Prostate gland (tissue), 2 donors: ENCODE data around the gene PLEKHH2.

ENCODE experiments used
- POLR2A ChIP-seq: fragments of 450-650 bp; IDR thresholded peaks from one replicate; pipeline ENCODE4 v1.6.1; 2016; ENCODE audit warnings: antibody characterized with exemption, mild to moderate bottlenecking
- POLR2AphosphoS5 ChIP-seq: sonication (generic); formaldehyde crosslinking; IDR thresholded peaks from one replicate; pipeline ENCODE4 v1.6.1; 2017; ENCODE audit warnings: antibody characterized with exemption
- TF ChIP-seq, protein P1 (sequence below), 4 experiments: fragments of 200-600 bp in 2 of 4; fragments of 450-650 bp in 2 of 4; sonication (generic) in 2 of 4; IDR thresholded peaks; 1 replicate in 3 of 4; 2 replicates in 1 of 4; pipeline ENCODE4 v1.5.1; 2016 to 2019; ENCODE audit warnings: antibody characterized with exemption in 4 of 4, mild to moderate bottlenecking in 2 of 4, moderate library complexity in 2 of 4

DNA sequence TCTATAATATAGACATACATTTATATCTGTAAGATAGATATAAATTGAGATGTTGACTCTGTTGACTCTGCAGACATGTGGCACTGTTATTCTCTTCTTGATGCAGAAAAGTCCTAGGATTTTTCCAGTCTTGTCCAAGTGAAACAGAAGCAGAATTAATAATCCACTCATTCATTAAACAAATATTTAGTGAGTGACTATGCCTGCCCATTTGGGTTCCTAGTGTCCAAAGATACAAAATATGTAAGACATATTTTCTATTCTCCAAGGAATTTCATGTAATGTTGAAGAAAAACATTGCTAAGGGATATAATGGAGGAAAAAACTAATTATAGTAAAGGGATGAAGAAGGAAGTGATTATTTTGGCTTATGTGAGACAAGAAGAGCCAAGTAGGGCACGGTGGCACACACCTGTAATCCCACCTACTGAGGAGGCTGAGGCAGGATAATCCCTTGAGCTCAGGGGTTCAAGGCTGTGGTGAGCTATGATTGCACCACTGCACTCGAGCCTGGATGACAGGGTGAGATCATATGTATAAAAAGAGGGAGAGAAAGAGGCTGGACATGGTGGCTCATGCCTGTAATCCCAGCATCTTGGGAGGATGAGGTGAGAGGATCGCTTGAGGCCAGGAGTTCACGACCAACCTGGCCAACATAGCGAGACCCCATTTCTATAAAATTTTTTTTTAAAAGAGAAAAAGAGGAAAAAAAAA is 19.9 kb upstream of the PLEKHH2 start:
- TF ChIP-seq, protein P1, sequence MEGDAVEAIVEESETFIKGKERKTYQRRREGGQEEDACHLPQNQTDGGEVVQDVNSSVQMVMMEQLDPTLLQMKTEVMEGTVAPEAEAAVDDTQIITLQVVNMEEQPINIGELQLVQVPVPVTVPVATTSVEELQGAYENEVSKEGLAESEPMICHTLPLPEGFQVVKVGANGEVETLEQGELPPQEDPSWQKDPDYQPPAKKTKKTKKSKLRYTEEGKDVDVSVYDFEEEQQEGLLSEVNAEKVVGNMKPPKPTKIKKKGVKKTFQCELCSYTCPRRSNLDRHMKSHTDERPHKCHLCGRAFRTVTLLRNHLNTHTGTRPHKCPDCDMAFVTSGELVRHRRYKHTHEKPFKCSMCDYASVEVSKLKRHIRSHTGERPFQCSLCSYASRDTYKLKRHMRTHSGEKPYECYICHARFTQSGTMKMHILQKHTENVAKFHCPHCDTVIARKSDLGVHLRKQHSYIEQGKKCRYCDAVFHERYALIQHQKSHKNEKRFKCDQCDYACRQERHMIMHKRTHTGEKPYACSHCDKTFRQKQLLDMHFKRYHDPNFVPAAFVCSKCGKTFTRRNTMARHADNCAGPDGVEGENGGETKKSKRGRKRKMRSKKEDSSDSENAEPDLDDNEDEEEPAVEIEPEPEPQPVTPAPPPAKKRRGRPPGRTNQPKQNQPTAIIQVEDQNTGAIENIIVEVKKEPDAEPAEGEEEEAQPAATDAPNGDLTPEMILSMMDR (IDR thresholded peaks at IDR 0.05): no peak
- TF ChIP-seq POLR2AphosphoS5 (no peak), POLR2A (no peak)
